Keratinocyte (primary cell): ENCODE results near the gene GHRL. TPM values are rescaled to one million over a fixed set of nuclear protein-coding genes. Genes with fewer than 3 reads are reported as not detected.
A peak's percentile ranks its signal among the peaks of the same experiment; 100 is the strongest.

Experiments used
- DNase-seq: peaks from one replicate; pipeline ENCODE4 v3.0.0-alpha.2; 2011; ENCODE audit warnings: low read depth, missing footprints, low spot score
- FAIRE-seq: peaks from 2 replicates; lab custom pipeline; 2011; peaks lifted over from hg19 to GRCh38; lab: Jason Lieb, UNC
- H2AFZ ChIP-seq: 2 replicates; pipeline ENCODE4 v1.6.0; 2012; ENCODE audit warnings: low read length, control low read depth, inconsistent platforms; ENCODE audit not compliant: control insufficient read depth
- H3K27ac ChIP-seq: 2 replicates; pipeline ENCODE4 v1.5.1; 2011; ENCODE audit warnings: low read length; ENCODE audit not compliant: control insufficient read depth, insufficient read depth
- H3K27me3 ChIP-seq: 3 replicates; pipeline ENCODE4 v1.6.0; 2011; ENCODE audit warnings: low read length; ENCODE audit not compliant: control insufficient read depth, insufficient read depth; ENCODE audit errors: extremely low read depth
- H3K36me3 ChIP-seq, 2 experiments: 2 replicates in 1 of 2; 3 replicates in 1 of 2; pipeline ENCODE4 v1.5.1; 2011; ENCODE audit warnings: low read length in 2 of 2, mild to moderate bottlenecking in 1 of 2; ENCODE audit not compliant: control insufficient read depth in 2 of 2, insufficient read depth in 2 of 2; ENCODE audit errors: extremely low read depth in 1 of 2
- H3K4me1 ChIP-seq: 3 replicates; pipeline ENCODE4 v1.5.1; 2011; ENCODE audit warnings: low read length; ENCODE audit not compliant: control insufficient read depth, insufficient read depth; ENCODE audit errors: extremely low read depth
- H3K4me2 ChIP-seq: 3 replicates; pipeline ENCODE4 v1.6.0; 2011; ENCODE audit warnings: low read depth, low read length; ENCODE audit not compliant: control insufficient read depth, insufficient read depth; ENCODE audit errors: extremely low read depth
- H3K4me3 ChIP-seq, 3 experiments: fragments of 200-600 bp in 1 of 3; sonication (generic) in 1 of 3; 2 replicates in 2 of 3; 3 replicates in 1 of 3; pipeline ENCODE4 v1.5.1; 2011 to 2016; ENCODE audit warnings: low read length in 3 of 3, mild to moderate bottlenecking in 3 of 3, control low read depth in 2 of 3, inconsistent platforms in 1 of 3, low read depth in 1 of 3, mixed read lengths in 1 of 3, mixed run types in 1 of 3, moderate library complexity in 1 of 3; ENCODE audit not compliant: control insufficient read depth in 2 of 3, insufficient read depth in 2 of 3; ENCODE audit errors: extremely low read depth in 1 of 3
- H3K79me2 ChIP-seq: 2 replicates; pipeline ENCODE4 v1.6.0; 2012; ENCODE audit warnings: low read length; ENCODE audit not compliant: control insufficient read depth, insufficient read depth
- H3K9ac ChIP-seq: 3 replicates; pipeline ENCODE4 v1.6.0; 2011; ENCODE audit warnings: low read length; ENCODE audit not compliant: control insufficient read depth, insufficient read depth; ENCODE audit errors: extremely low read depth
- H3K9me1 ChIP-seq: 3 replicates; pipeline ENCODE4 v1.6.0; 2011; ENCODE audit warnings: low read length; ENCODE audit not compliant: control insufficient read depth, insufficient read depth; ENCODE audit errors: extremely low read depth
- H3K9me3 ChIP-seq: 2 replicates; pipeline ENCODE4 v1.5.1; 2012; ENCODE audit warnings: low read depth, low read length; ENCODE audit not compliant: control insufficient read depth
- H4K20me1 ChIP-seq: 3 replicates; pipeline ENCODE4 v1.6.0; 2011; ENCODE audit warnings: low read length; ENCODE audit not compliant: control insufficient read depth, insufficient read depth; ENCODE audit errors: extremely low read depth
- EZH2 ChIP-seq: IDR thresholded peaks from one replicate; pipeline ENCODE4 v1.6.1; 2012; ENCODE audit warnings: inconsistent platforms, mild to moderate bottlenecking, low read length, moderate library complexity
- dilution Hi-C: fragments of 300-500 bp; cut with MboI; formaldehyde crosslinking; loops from one replicate; pipeline ENCODE4 v1.7.0; 2020; ENCODE audit warnings: low sequenced_read_pairs; ENCODE audit not compliant: extremely low pct_ligation_motif_present
- polyA plus RNA-seq, 5 experiments: library from polyadenylated mRNA; depleted of rRNA in 3 of 5; stranded (reverse) in 3 of 5; stranded (forward) in 1 of 5; unstranded in 1 of 5; fragments of >200 nt; gene quantifications; 1 replicate in 1 of 5; 2 replicates in 3 of 5; 3 replicates in 1 of 5; pipeline versions ENCODE4 v1.2.1 to v1.2.3, GENCODE V29; 2011 to 2012; ENCODE audit warnings: missing spikeins in 2 of 5, low read depth in 1 of 5, low replicate concordance in 1 of 5
- TF ChIP-seq, protein P1 (sequence below), 3 experiments: IDR thresholded peaks in 1 of 3; conservative IDR thresholded peaks in 1 of 3; optimal IDR thresholded peaks in 1 of 3; 2 replicates in 2 of 3; 3 replicates in 1 of 3; pipeline versions ENCODE3 to v1.5.1; 2011; ENCODE audit warnings: low read length in 3 of 3, mild to moderate bottlenecking in 3 of 3, moderate library complexity in 2 of 3, control low read depth in 1 of 3, inconsistent platforms in 1 of 3; ENCODE audit not compliant: insufficient read depth in 2 of 3; ENCODE audit errors: extremely low read depth in 1 of 3

The GHRL gene
- polyA plus RNA-seq, 1 donor (not counting 4 experiments of a cell fraction or from before 2014, with no cell fraction given): not detected

DNA sequence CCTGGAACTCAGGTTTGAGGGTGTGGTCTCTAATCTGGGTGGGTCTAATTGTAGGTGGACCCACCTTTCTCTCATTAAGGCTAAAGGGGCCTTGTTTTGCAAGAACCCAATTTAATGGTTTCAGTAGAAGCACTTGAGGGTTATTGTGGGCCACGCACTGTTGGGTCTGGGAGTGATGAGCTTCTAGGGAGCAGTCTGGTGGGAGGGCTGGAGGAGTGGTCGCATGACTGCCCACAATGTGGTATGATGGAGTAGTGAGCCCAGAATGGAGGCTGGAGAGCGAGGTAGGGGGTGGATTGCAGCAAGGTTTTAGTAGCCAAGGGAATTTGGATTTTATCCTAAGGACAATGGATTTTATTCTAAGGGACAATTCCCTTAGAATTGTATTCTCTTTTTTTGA lies 41.7 kb downstream of the GHRL start:
- H3K9ac ChIP-seq: no peak overlapping the region
- no peak overlapping the region for H2AFZ ChIP-seq
- peaks cover 14% of the 10 kb centered on the region for H3K4me1 ChIP-seq
- dilution Hi-C loops: no loop called here
- FAIRE-seq: no peak
- no peaks in the 10 kb centered on the region for H3K9me3 ChIP-seq
- peaks cover 3% of the 10 kb centered on the region for H3K9me1 ChIP-seq
- TF ChIP-seq, protein P1, sequence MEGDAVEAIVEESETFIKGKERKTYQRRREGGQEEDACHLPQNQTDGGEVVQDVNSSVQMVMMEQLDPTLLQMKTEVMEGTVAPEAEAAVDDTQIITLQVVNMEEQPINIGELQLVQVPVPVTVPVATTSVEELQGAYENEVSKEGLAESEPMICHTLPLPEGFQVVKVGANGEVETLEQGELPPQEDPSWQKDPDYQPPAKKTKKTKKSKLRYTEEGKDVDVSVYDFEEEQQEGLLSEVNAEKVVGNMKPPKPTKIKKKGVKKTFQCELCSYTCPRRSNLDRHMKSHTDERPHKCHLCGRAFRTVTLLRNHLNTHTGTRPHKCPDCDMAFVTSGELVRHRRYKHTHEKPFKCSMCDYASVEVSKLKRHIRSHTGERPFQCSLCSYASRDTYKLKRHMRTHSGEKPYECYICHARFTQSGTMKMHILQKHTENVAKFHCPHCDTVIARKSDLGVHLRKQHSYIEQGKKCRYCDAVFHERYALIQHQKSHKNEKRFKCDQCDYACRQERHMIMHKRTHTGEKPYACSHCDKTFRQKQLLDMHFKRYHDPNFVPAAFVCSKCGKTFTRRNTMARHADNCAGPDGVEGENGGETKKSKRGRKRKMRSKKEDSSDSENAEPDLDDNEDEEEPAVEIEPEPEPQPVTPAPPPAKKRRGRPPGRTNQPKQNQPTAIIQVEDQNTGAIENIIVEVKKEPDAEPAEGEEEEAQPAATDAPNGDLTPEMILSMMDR (optimal IDR thresholded peaks at IDR 0.05 in 1 of 3, IDR thresholded peaks at IDR 0.05 in 1 of 3, conservative IDR thresholded peaks at IDR 0.05 in 1 of 3; ENCODE audit: extremely low read depth in 1 of 3, insufficient read depth in 2 of 3, low read length in 3 of 3): no peak
- TF ChIP-seq EZH2: no peak
- H3K4me2 ChIP-seq: peak overlapping the region; percentile 90
- DNase-seq: no peak
- peaks cover 56% of the 10 kb centered on the region for H3K79me2 ChIP-seq
- H3K4me3 ChIP-seq: no peak overlapping the region
- H3K27ac ChIP-seq: no peak overlapping the region
- H3K36me3 ChIP-seq: peaks cover 15 to 23% of the 10 kb centered on the region in 2 experiments
- no peaks in the 10 kb centered on the region for H4K20me1 ChIP-seq
- H3K27me3 ChIP-seq: no peaks in the 10 kb centered on the region

DNA sequence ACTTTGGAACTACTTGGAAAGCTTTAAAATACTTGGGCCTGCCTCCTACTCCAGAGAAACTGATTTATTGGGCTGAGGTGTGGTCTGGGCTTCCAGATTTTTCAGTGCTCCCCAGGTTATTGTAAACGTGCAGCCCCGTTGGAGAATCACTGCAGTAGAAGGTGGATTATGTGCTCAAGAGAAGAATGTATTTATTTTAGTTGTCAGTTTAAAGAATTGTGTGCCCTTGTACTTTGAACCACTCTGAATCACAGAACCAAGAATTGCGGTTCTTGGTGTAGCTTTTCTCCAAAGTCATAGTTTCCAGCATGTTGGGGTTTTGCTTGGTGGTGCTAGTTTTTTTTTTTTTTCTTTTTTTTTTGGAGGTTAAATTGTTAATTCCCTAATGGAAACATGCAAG lies 42.9 kb downstream of the GHRL start:
- peaks cover 3% of the 10 kb centered on the region for H3K9me1 ChIP-seq
- no peak overlapping the region for H2AFZ ChIP-seq
- H3K9me3 ChIP-seq: no peaks in the 10 kb centered on the region
- no peak for FAIRE-seq
- dilution Hi-C loops: no loop called here
- peak overlapping the region; percentile 83 for H3K27ac ChIP-seq
- peaks cover 14 to 19% of the 10 kb centered on the region in 2 experiments for H3K36me3 ChIP-seq
- H4K20me1 ChIP-seq: no peaks in the 10 kb centered on the region
- H3K79me2 ChIP-seq: peaks cover 46% of the 10 kb centered on the region
- H3K4me1 ChIP-seq: peaks cover 14% of the 10 kb centered on the region
- H3K4me2 ChIP-seq: peak overlapping the region; percentile 90
- TF ChIP-seq, protein P1 (optimal IDR thresholded peaks at IDR 0.05 in 1 of 3, IDR thresholded peaks at IDR 0.05 in 1 of 3, conservative IDR thresholded peaks at IDR 0.05 in 1 of 3; ENCODE audit: extremely low read depth in 1 of 3, insufficient read depth in 2 of 3, low read length in 3 of 3): no peak
- TF ChIP-seq EZH2: no peak
- peak overlapping the region; percentile 85 for H3K9ac ChIP-seq
- DNase-seq: no peak
- peak overlapping the region; percentile 60 to 97 (median 95) for H3K4me3 ChIP-seq
- H3K27me3 ChIP-seq: no peaks in the 10 kb centered on the region
